GM19452 (cell line): Measurements from ENCODE around the gene CAMK1D.

Experiments
- ATAC-seq: cut with Tn5 transposase; IDR thresholded peaks from one replicate; pipeline ENCODE4 v1.9.1; 2021; ENCODE audit not compliant: unreplicated experiment

Gene CAMK1D

GRCh38 chr10:12872577-12872976, 523.2 kb downstream of the CAMK1D start:
- ATAC-seq, result no peak

- no peak for ATAC-seq
Measured at GRCh38 chr10:12873172-12873571, 523.8 kb downstream of the CAMK1D start.

- ATAC-seq, result no peak
Measured at GRCh38 chr10:12874501-12874900, 525.2 kb downstream of the CAMK1D start.

GRCh38 chr10:12875100-12875499, 525.8 kb downstream of the CAMK1D start:
- ATAC-seq, result no peak

GRCh38 chr10:12876266-12876665, 526.9 kb downstream of the CAMK1D start:
- no peak for ATAC-seq

- ATAC-seq, result no peak
Measured at GRCh38 chr10:12877150-12877549, 527.8 kb downstream of the CAMK1D start.

GRCh38 chr10:12880423-12880822, 531.1 kb downstream of the CAMK1D start:
- ATAC-seq, result no peak

GRCh38 chr10:12884851-12885250, 535.5 kb downstream of the CAMK1D start:
- ATAC-seq, result no peak
